MM.1S (cell line): Measurements from ENCODE around the gene CYP27A1.
A peak's percentile ranks its signal among the peaks of the same experiment; 100 is the strongest.

Source experiments
- DNase-seq: peaks from one replicate; pipeline ENCODE4 v3.0.0-alpha.2; 2015
- H2AFZ ChIP-seq: fragments of 300-600 bp; sonication (generic); 2 replicates; pipeline ENCODE4 v1.6.0; 2016; ENCODE audit warnings: antibody characterized with exemption, low read length
- H3F3A ChIP-seq: fragments of 300-600 bp; sonication (generic); 2 replicates; pipeline ENCODE4 v1.6.1; 2016; ENCODE audit warnings: mild to moderate bottlenecking, antibody characterized with exemption, low read length, moderate library complexity, mixed read lengths; ENCODE audit not compliant: insufficient read depth
- H3K27ac ChIP-seq: fragments of 300-600 bp; sonication (generic); 2 replicates; pipeline ENCODE4 v1.5.1; 2016; ENCODE audit warnings: mild to moderate bottlenecking, low read length
- H3K27me3 ChIP-seq: fragments of 300-600 bp; sonication (generic); replicated peaks from 2 replicates; pipeline ENCODE4 v1.6.0; 2016; ENCODE audit warnings: low read length; ENCODE audit not compliant: insufficient read depth
- H3K36me3 ChIP-seq: fragments of 300-600 bp; sonication (generic); replicated peaks from 2 replicates; pipeline ENCODE4 v1.6.1; 2016; ENCODE audit warnings: mild to moderate bottlenecking, low read length, mixed read lengths; ENCODE audit not compliant: insufficient read depth
- H3K4me1 ChIP-seq: fragments of 300-600 bp; sonication (generic); 2 replicates; pipeline ENCODE4 v1.6.1; 2016; ENCODE audit warnings: low read length, mixed read lengths
- H3K4me2 ChIP-seq: fragments of 300-600 bp; sonication (generic); 2 replicates; pipeline ENCODE4 v1.6.0; 2016; ENCODE audit warnings: low read depth, low read length
- H3K4me3 ChIP-seq: fragments of 300-600 bp; sonication (generic); 2 replicates; pipeline ENCODE4 v1.5.1; 2016; ENCODE audit warnings: low read length, mixed read lengths
- H3K79me2 ChIP-seq: fragments of 300-600 bp; sonication (generic); 2 replicates; pipeline ENCODE4 v1.6.1; 2016; ENCODE audit warnings: mixed run types, low read length, mixed read lengths
- H3K9ac ChIP-seq: fragments of 300-600 bp; sonication (generic); 2 replicates; pipeline ENCODE4 v1.6.1; 2016; ENCODE audit warnings: low read length, mixed read lengths
- H3K9me2 ChIP-seq: fragments of 300-600 bp; sonication (generic); replicated peaks from 2 replicates; pipeline ENCODE4 v1.6.1; 2016; ENCODE audit warnings: mild to moderate bottlenecking, low read length, mixed read lengths; ENCODE audit not compliant: insufficient read depth
- H3K9me3 ChIP-seq: fragments of 300-600 bp; sonication (generic); replicated peaks from 2 replicates; pipeline ENCODE4 v1.6.1; 2016; ENCODE audit warnings: mild to moderate bottlenecking, low read length, mixed read lengths; ENCODE audit not compliant: insufficient read depth
- H4K20me1 ChIP-seq: fragments of 300-600 bp; sonication (generic); 2 replicates; pipeline ENCODE4 v1.6.1; 2016; ENCODE audit warnings: mild to moderate bottlenecking, low read length, moderate library complexity, mixed read lengths; ENCODE audit not compliant: insufficient read depth
- EZH2 ChIP-seq: fragments of 300-600 bp; sonication (generic); optimal IDR thresholded peaks from 2 replicates; pipeline ENCODE3; 2017; ENCODE audit warnings: low read depth, mild to moderate bottlenecking, antibody characterized with exemption, low read length, mixed read lengths
- EZH2phosphoT487 ChIP-seq: fragments of 300-600 bp; sonication (generic); IDR thresholded peaks from 2 replicates; pipeline ENCODE4 v1.6.1; 2018; ENCODE audit warnings: antibody characterized with exemption, low read length
- TF ChIP-seq, protein P1 (sequence below): fragments of 300-600 bp; sonication (generic); IDR thresholded peaks from 2 replicates; pipeline ENCODE4 v1.5.1; 2016; ENCODE audit warnings: antibody characterized with exemption, low read length, mixed read lengths

CYP27A1 gene

DNA sequence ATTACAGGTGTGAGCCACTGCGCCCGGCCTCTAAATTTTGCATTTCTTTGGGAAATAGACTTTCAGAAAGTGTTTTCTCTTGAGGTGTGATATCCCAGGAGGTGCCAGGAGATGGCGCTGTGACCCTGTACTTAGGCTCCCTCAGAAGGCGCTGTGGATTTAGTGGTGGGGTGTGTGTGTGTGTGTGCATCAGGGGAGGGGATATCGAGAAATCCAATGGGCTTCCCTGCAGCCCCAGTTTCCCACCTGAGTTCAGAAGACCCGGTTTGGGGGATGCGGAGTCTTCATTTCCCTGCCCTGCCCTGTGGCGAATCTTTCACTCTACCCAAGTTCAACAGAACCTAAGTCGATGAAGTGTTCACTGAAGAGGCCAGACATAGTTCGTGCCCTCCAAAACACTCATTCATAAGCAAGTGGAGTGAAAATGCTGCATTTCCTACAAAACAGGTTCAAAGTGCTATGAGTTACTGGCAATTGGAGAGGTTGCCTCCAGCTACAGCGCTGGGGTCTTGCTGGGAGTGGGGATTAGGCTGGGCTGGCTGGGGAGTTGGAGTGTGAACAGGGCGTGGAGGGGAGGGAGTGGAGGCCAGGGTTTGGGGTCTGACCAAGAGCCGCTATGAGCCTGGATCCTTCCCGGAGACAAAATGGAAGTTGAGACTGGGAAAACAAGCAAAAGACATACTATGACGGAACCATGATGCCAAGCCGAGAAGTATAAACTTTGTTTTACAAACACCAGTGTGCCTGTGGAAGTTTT is 71.1 kb downstream of the CYP27A1 start:
- Histone ChIP-seq H3K4me2 (peak overlapping the region; percentile 32; the same call in 1 of the 2 replicates), H2AFZ (no peak overlapping the region), H3K9me2 (no peaks in the 10 kb centered on the region), H3K27ac (no peak overlapping the region), H3K27me3 (peaks cover 49% of the 10 kb centered on the region), H3K9me3 (no peaks in the 10 kb centered on the region), H4K20me1 (no peaks in the 10 kb centered on the region), H3K4me3 (no peak overlapping the region), H3K4me1 (no peaks in the 10 kb centered on the region), H3K9ac (no peak overlapping the region), H3K36me3 (no peaks in the 10 kb centered on the region), H3F3A (no peaks in the 10 kb centered on the region), H3K79me2 (no peaks in the 10 kb centered on the region)
- TF ChIP-seq EZH2, result no peak
- TF ChIP-seq, protein P1, sequence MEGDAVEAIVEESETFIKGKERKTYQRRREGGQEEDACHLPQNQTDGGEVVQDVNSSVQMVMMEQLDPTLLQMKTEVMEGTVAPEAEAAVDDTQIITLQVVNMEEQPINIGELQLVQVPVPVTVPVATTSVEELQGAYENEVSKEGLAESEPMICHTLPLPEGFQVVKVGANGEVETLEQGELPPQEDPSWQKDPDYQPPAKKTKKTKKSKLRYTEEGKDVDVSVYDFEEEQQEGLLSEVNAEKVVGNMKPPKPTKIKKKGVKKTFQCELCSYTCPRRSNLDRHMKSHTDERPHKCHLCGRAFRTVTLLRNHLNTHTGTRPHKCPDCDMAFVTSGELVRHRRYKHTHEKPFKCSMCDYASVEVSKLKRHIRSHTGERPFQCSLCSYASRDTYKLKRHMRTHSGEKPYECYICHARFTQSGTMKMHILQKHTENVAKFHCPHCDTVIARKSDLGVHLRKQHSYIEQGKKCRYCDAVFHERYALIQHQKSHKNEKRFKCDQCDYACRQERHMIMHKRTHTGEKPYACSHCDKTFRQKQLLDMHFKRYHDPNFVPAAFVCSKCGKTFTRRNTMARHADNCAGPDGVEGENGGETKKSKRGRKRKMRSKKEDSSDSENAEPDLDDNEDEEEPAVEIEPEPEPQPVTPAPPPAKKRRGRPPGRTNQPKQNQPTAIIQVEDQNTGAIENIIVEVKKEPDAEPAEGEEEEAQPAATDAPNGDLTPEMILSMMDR, result peak; percentile 77
- DNase-seq, result peak; percentile 60

DNA sequence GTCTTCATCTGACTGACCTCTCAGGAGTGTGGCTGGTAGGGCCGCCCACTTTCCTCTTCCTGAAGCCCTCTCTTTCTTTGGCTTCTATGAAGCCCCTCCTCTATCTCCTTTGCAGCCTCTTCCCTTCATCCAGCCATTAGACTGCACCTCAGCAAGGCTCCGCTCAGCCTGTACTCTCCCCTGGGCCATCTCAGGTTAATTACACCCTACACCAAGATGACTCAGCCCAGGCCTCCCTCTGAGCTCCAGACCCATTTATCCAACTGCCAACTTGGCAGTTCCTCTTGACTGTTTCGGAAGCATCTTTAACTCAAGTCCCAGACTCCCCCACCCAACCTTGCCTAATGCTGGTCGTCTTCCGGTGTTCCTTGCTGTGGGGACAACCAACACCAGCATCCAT is 71.8 kb downstream of the CYP27A1 start:
- no peaks in the 10 kb centered on the region for H3K36me3 ChIP-seq
- H3K9ac ChIP-seq, result no peak overlapping the region
- H3K4me2 ChIP-seq, result no peak overlapping the region
- no peak for DNase-seq
- no peaks in the 10 kb centered on the region for H3K9me3 ChIP-seq
- TF ChIP-seq EZH2phosphoT487 (no peak), EZH2 (no peak)
- TF ChIP-seq, protein P1, result no peak
- no peaks in the 10 kb centered on the region for H4K20me1 ChIP-seq
- H3K79me2 ChIP-seq, result no peaks in the 10 kb centered on the region
- H3K27ac ChIP-seq, result no peak overlapping the region
- no peaks in the 10 kb centered on the region for H3K4me1 ChIP-seq
- peaks cover 56% of the 10 kb centered on the region for H3K27me3 ChIP-seq
- H2AFZ ChIP-seq, result no peak overlapping the region
- H3F3A ChIP-seq, result no peaks in the 10 kb centered on the region
- no peaks in the 10 kb centered on the region for H3K9me2 ChIP-seq
- H3K4me3 ChIP-seq, result no peak overlapping the region

DNA sequence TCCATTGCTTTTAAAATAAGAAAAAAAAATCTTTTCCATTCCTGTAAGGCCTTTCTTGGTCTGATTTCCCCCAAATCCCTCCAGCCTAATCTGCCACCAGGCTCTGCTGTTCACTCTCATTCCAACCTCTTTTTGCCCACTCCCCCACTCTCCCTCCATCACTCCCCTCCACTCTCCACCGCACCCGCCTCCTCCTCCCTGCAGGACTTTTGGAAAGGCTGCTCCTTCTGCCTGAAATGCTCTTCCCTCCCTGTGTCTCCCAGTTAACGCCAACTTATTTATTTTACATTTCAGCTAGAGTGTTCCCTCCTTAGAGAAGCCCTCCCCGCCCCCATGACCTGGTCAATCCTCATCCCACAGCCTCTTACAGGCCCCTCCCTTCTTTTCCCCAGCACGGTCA is 72.9 kb downstream of the CYP27A1 start:
- Histone ChIP-seq H4K20me1 (no peaks in the 10 kb centered on the region), H3K27ac (no peak overlapping the region), H3F3A (no peaks in the 10 kb centered on the region), H3K4me2 (no peak overlapping the region), H3K36me3 (no peaks in the 10 kb centered on the region), H3K4me3 (no peak overlapping the region), H3K27me3 (peaks cover 63% of the 10 kb centered on the region), H3K9me3 (no peaks in the 10 kb centered on the region), H3K9me2 (no peaks in the 10 kb centered on the region), H2AFZ (no peak overlapping the region), H3K9ac (no peak overlapping the region), H3K79me2 (no peaks in the 10 kb centered on the region), H3K4me1 (no peaks in the 10 kb centered on the region)
- TF ChIP-seq EZH2phosphoT487, result no peak
- TF ChIP-seq, protein P1, result no peak
- TF ChIP-seq EZH2, result no peak
- DNase-seq, result no peak
